GM12872 (cell line): Measurements from ENCODE around the gene DIPK1A.

Experiments
- CTCF ChIP-seq: IDR thresholded peaks from 3 replicates; pipeline ENCODE4 v1.5.1; 2011; ENCODE audit warnings: low read depth, mild to moderate bottlenecking, low read length, moderate library complexity; ENCODE audit not compliant: insufficient read depth

The DIPK1A gene

GRCh38 chr1:92792340-92792782 is 168.9 kb downstream of the DIPK1A start:
- no peak for TF ChIP-seq CTCF
